ENCODE measurements around the gene WRAP73.

DNA sequence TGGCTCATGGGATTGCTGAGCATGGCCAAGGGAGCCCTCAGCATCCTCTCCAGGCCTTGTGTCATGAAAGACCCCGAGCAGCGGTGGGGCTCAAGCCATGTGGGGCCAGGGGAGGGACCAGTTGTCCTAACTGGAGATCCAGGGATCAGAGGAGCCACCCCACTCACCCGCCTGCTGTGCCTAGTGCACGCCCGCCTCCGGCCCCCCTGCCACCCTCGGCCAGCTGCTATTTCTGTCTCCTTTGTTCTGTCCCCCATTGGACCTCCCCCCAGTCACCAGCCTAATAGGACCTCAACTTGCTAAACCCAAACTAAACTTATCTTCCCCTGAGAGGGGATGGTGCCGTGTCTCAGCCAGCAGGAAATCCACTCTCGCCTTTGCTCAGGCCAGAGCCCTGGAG is 46.8 kb upstream of the WRAP73 start:
- no peak for TF ChIP-seq POLR2A (IDR thresholded peaks at IDR 0.05)
- TF ChIP-seq, protein P1, sequence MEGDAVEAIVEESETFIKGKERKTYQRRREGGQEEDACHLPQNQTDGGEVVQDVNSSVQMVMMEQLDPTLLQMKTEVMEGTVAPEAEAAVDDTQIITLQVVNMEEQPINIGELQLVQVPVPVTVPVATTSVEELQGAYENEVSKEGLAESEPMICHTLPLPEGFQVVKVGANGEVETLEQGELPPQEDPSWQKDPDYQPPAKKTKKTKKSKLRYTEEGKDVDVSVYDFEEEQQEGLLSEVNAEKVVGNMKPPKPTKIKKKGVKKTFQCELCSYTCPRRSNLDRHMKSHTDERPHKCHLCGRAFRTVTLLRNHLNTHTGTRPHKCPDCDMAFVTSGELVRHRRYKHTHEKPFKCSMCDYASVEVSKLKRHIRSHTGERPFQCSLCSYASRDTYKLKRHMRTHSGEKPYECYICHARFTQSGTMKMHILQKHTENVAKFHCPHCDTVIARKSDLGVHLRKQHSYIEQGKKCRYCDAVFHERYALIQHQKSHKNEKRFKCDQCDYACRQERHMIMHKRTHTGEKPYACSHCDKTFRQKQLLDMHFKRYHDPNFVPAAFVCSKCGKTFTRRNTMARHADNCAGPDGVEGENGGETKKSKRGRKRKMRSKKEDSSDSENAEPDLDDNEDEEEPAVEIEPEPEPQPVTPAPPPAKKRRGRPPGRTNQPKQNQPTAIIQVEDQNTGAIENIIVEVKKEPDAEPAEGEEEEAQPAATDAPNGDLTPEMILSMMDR (IDR thresholded peaks at IDR 0.05): no peak

Measured in transverse colon (tissue), 3 donors.